HCT116 (cell line): Measurements from ENCODE around the gene PRKCH.

Experiments used
- CEBPB ChIP-seq: IDR thresholded peaks from 2 replicates; pipeline ENCODE4 v1.6.1; 2012; ENCODE audit warnings: low read depth
- FOSL1 ChIP-seq: IDR thresholded peaks from 2 replicates; pipeline ENCODE4 v1.6.1; 2012; ENCODE audit warnings: low read depth
- JUND ChIP-seq: IDR thresholded peaks from 2 replicates; pipeline ENCODE4 v1.6.1; 2012
- POLR2A ChIP-seq: IDR thresholded peaks from 2 replicates; pipeline ENCODE4 v1.7.0; 2011; ENCODE audit warnings: borderline replicate concordance; ENCODE audit not compliant: insufficient read depth, insufficient read length; ENCODE audit errors: extremely low read depth
- POLR2AphosphoS5 ChIP-seq: IDR thresholded peaks from 2 replicates; pipeline ENCODE4 v1.6.1; 2011; ENCODE audit warnings: mild to moderate bottlenecking, low read depth, low read length, moderate library complexity
- SRF ChIP-seq: IDR thresholded peaks from 2 replicates; pipeline ENCODE4 v1.6.1; 2012; ENCODE audit warnings: low read depth
- YY1 ChIP-seq: IDR thresholded peaks from 2 replicates; pipeline ENCODE4 v1.6.1; 2011; ENCODE audit warnings: low read length, low read depth, moderate library complexity, mild to moderate bottlenecking; ENCODE audit not compliant: insufficient replicate concordance; ENCODE audit errors: extremely low read depth
- TF ChIP-seq, protein P1 (sequence below), 3 experiments: fragments of 200-600 bp in 1 of 3; sonication (generic) in 1 of 3; IDR thresholded peaks in 2 of 3; conservative IDR thresholded peaks in 1 of 3; 2 replicates each; pipeline ENCODE4 v1.5.1; 2012 to 2017; ENCODE audit warnings: low read depth in 2 of 3, low read length in 2 of 3, antibody characterized with exemption in 1 of 3, borderline replicate concordance in 1 of 3, control low read depth in 1 of 3, mild to moderate bottlenecking in 1 of 3, mixed read lengths in 1 of 3, mixed run types in 1 of 3, moderate library complexity in 1 of 3; ENCODE audit not compliant: insufficient read depth in 1 of 3
- TF ChIP-seq, protein P2 (sequence below): IDR thresholded peaks from 2 replicates; pipeline ENCODE4 v1.6.1; 2012
- TF ChIP-seq, protein P3 (sequence below): IDR thresholded peaks from 2 replicates; pipeline ENCODE4 v1.6.1; 2012
- TF ChIP-seq, protein P4 (sequence below): IDR thresholded peaks from 2 replicates; pipeline ENCODE4 v1.6.1; 2011; ENCODE audit warnings: mild to moderate bottlenecking, low read length, moderate library complexity; ENCODE audit not compliant: insufficient replicate concordance; ENCODE audit errors: extremely low read depth
- TF ChIP-seq, protein P5 (sequence below): IDR thresholded peaks from 2 replicates; pipeline ENCODE4 v1.6.1; 2012; ENCODE audit warnings: low read depth

DNA sequence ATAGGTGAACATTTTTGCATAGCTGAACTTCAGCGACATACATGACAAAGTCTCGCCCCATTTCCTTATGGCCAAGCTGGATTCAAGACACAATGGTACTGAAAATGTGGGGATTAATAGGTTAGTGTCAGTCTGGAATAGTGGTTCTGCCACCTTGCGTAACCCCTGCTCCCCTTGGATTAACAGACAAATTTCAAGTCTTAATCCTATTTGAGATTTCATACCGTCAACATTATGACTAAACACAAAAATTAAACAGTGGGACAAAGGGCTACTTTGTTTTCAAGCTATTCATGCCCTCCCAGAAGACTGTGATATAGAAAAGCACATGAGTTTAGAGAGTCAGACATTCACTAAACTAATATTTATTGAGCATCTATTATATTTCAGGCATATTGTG, 235.1 kb downstream of the PRKCH start:
- TF ChIP-seq POLR2A (no peak), YY1 (no peak), JUND (no peak), SRF (no peak), FOSL1 (no peak), POLR2AphosphoS5 (no peak), CEBPB (no peak)
- TF ChIP-seq, protein P1, sequence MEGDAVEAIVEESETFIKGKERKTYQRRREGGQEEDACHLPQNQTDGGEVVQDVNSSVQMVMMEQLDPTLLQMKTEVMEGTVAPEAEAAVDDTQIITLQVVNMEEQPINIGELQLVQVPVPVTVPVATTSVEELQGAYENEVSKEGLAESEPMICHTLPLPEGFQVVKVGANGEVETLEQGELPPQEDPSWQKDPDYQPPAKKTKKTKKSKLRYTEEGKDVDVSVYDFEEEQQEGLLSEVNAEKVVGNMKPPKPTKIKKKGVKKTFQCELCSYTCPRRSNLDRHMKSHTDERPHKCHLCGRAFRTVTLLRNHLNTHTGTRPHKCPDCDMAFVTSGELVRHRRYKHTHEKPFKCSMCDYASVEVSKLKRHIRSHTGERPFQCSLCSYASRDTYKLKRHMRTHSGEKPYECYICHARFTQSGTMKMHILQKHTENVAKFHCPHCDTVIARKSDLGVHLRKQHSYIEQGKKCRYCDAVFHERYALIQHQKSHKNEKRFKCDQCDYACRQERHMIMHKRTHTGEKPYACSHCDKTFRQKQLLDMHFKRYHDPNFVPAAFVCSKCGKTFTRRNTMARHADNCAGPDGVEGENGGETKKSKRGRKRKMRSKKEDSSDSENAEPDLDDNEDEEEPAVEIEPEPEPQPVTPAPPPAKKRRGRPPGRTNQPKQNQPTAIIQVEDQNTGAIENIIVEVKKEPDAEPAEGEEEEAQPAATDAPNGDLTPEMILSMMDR (IDR thresholded peaks at IDR 0.05 in 2 of 3, conservative IDR thresholded peaks at IDR 0.05 in 1 of 3; ENCODE audit: borderline replicate concordance in 1 of 3, insufficient read depth in 1 of 3, low read depth in 2 of 3, low read length in 2 of 3), result no peak
- TF ChIP-seq, protein P2, sequence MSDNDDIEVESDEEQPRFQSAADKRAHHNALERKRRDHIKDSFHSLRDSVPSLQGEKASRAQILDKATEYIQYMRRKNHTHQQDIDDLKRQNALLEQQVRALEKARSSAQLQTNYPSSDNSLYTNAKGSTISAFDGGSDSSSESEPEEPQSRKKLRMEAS, result no peak
- TF ChIP-seq, protein P3, sequence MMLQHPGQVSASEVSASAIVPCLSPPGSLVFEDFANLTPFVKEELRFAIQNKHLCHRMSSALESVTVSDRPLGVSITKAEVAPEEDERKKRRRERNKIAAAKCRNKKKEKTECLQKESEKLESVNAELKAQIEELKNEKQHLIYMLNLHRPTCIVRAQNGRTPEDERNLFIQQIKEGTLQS, result no peak
- TF ChIP-seq, protein P4, sequence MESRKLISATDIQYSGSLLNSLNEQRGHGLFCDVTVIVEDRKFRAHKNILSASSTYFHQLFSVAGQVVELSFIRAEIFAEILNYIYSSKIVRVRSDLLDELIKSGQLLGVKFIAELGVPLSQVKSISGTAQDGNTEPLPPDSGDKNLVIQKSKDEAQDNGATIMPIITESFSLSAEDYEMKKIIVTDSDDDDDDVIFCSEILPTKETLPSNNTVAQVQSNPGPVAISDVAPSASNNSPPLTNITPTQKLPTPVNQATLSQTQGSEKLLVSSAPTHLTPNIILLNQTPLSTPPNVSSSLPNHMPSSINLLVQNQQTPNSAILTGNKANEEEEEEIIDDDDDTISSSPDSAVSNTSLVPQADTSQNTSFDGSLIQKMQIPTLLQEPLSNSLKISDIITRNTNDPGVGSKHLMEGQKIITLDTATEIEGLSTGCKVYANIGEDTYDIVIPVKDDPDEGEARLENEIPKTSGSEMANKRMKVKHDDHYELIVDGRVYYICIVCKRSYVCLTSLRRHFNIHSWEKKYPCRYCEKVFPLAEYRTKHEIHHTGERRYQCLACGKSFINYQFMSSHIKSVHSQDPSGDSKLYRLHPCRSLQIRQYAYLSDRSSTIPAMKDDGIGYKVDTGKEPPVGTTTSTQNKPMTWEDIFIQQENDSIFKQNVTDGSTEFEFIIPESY, result no peak
- TF ChIP-seq, protein P5, sequence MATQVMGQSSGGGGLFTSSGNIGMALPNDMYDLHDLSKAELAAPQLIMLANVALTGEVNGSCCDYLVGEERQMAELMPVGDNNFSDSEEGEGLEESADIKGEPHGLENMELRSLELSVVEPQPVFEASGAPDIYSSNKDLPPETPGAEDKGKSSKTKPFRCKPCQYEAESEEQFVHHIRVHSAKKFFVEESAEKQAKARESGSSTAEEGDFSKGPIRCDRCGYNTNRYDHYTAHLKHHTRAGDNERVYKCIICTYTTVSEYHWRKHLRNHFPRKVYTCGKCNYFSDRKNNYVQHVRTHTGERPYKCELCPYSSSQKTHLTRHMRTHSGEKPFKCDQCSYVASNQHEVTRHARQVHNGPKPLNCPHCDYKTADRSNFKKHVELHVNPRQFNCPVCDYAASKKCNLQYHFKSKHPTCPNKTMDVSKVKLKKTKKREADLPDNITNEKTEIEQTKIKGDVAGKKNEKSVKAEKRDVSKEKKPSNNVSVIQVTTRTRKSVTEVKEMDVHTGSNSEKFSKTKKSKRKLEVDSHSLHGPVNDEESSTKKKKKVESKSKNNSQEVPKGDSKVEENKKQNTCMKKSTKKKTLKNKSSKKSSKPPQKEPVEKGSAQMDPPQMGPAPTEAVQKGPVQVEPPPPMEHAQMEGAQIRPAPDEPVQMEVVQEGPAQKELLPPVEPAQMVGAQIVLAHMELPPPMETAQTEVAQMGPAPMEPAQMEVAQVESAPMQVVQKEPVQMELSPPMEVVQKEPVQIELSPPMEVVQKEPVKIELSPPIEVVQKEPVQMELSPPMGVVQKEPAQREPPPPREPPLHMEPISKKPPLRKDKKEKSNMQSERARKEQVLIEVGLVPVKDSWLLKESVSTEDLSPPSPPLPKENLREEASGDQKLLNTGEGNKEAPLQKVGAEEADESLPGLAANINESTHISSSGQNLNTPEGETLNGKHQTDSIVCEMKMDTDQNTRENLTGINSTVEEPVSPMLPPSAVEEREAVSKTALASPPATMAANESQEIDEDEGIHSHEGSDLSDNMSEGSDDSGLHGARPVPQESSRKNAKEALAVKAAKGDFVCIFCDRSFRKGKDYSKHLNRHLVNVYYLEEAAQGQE, result no peak
